ENCODE results near the gene USB1. TPM values are rescaled to one million over a fixed set of nuclear protein-coding genes. Genes with fewer than 3 reads are reported as not detected.

Gene USB1
- 10 to 100 TPM; 37.3 to 38.5 TPM for total RNA-seq

- peaks cover 41% of the 10 kb centered on the region for H3K4me1 Mint-ChIP-seq
- intact Hi-C loops (cut with DNase I, micrococcal nuclease) = loop anchor here (1.0 to 5.0 kb wide), 19 partner anchors 16 to 1644 kb away; partner anchors contain the start of genes CCDC102A (in 1 of the 2), CFAP20 (in 1 of the 2), CIAPIN1 (in 1 of the 2) and COQ9 (in 1 of the 2)
- no peaks in the 10 kb centered on the region for H3K27me3 Mint-ChIP-seq
- H3K9me3 Mint-ChIP-seq (ENCODE audit: low read depth) = no peaks in the 10 kb centered on the region
- ChIA-PET CTCF (interaction anchor here (0.8 to 1.4 kb wide), 6 partner anchors 9 to 425 kb away, joined by 3 to 5 read pairs (median 4); partner anchors contain the start of genes CFAP20 and CNGB1), POLR2A (interaction anchor here (0.6 to 0.7 kb wide), 2 partner anchors 30 to 128 kb away, joined by 3 read pairs; partner anchors contain the start of genes CFAP20 and CNGB1)
- ATAC-seq = peak; percentile 79
- peak within 1 kb of the TSS; percentile 91 for H3K4me3 Mint-ChIP-seq
- peaks cover 15% of the 10 kb centered on the region for H3K36me3 Mint-ChIP-seq (ENCODE audit: low read depth)
- peak within 1 kb of the TSS; percentile 80 for H3K27ac Mint-ChIP-seq
- peak; percentile 89 for DNase-seq
Observed at GRCh38 chr16:58000706-58001676, at the start of gene USB1. USB1 (plus strand) TSS chr16:58001407; CDS start chr16:58001484, 77 bp downstream.

GRCh38 chr16:57952909-57953308, 48.3 kb upstream of the USB1 start:
- intact Hi-C loops (cut with DNase I, micrococcal nuclease) = no loop called here

GRCh38 chr16:57953857-57954256, 47.4 kb upstream of the USB1 start:
- CTCF ChIA-PET = no interaction called here
- DNase-seq = no peak
- H3K4me3 Mint-ChIP-seq = no peak overlapping the region

More at GRCh38 chr16:57952909-57953308, 48.3 kb upstream of the USB1 start:
- POLR2A ChIA-PET = no interaction called here
- Mint-ChIP-seq H3K4me3 (no peak overlapping the region), H3K36me3 (ENCODE audit: low read depth) (no peaks in the 10 kb centered on the region), H3K27me3 (no peaks in the 10 kb centered on the region), H3K4me1 (no peaks in the 10 kb centered on the region), H3K27ac (no peak overlapping the region), H3K9me3 (ENCODE audit: low read depth) (no peaks in the 10 kb centered on the region)
- CTCF ChIA-PET = interaction anchor here (0.6 kb wide), 2 partner anchors 30 to 123 kb away, joined by 3 read pairs; no protein-coding TSS in a partner anchor
- ATAC-seq (no peak), DNase-seq (no peak)

GRCh38 chr16:57955572-57956188, 45.5 kb upstream of the USB1 start:
- ChIA-PET CTCF (interaction anchor here (1.1 kb wide), 1 partner anchor 10 kb away, joined by 3 read pairs; no protein-coding TSS in a partner anchor), POLR2A (no interaction called here)
- no peaks in the 10 kb centered on the region for H3K4me1 Mint-ChIP-seq
- no peak overlapping the region for H3K4me3 Mint-ChIP-seq
- H3K9me3 Mint-ChIP-seq (ENCODE audit: low read depth) = no peaks in the 10 kb centered on the region
- no peak for ATAC-seq
- H3K27ac Mint-ChIP-seq = no peak overlapping the region
- H3K36me3 Mint-ChIP-seq (ENCODE audit: low read depth) = no peaks in the 10 kb centered on the region
- H3K27me3 Mint-ChIP-seq = no peaks in the 10 kb centered on the region
- intact Hi-C loops (cut with DNase I, micrococcal nuclease) = no loop called here
- DNase-seq = no peak

More at GRCh38 chr16:57953857-57954256, 47.4 kb upstream of the USB1 start:
- H3K27ac Mint-ChIP-seq = no peak overlapping the region
- POLR2A ChIA-PET = no interaction called here
- no peaks in the 10 kb centered on the region for H3K36me3 Mint-ChIP-seq (ENCODE audit: low read depth)
- H3K27me3 Mint-ChIP-seq = no peaks in the 10 kb centered on the region
- H3K9me3 Mint-ChIP-seq (ENCODE audit: low read depth) = no peaks in the 10 kb centered on the region
- H3K4me1 Mint-ChIP-seq = no peaks in the 10 kb centered on the region
- intact Hi-C loops (cut with DNase I, micrococcal nuclease) = no loop called here
- no peak for ATAC-seq

GRCh38 chr16:57956270-57956808, 44.9 kb upstream of the USB1 start:
- H3K4me1 Mint-ChIP-seq = no peaks in the 10 kb centered on the region
- no peaks in the 10 kb centered on the region for H3K36me3 Mint-ChIP-seq (ENCODE audit: low read depth)
- H3K27me3 Mint-ChIP-seq = no peaks in the 10 kb centered on the region
- ATAC-seq (no peak), DNase-seq (no peak)
- ChIA-PET POLR2A (no interaction called here), CTCF (interaction anchor here (1.1 kb wide), 1 partner anchor 11 kb away, joined by 3 read pairs; no protein-coding TSS in a partner anchor)
- H3K27ac Mint-ChIP-seq = no peak overlapping the region
- intact Hi-C loops (cut with DNase I, micrococcal nuclease) = no loop called here
- no peak overlapping the region for H3K4me3 Mint-ChIP-seq
- no peaks in the 10 kb centered on the region for H3K9me3 Mint-ChIP-seq (ENCODE audit: low read depth)

GRCh38 chr16:57956924-57957672, 44.1 kb upstream of the USB1 start:
- H3K36me3 Mint-ChIP-seq (ENCODE audit: low read depth) = no peaks in the 10 kb centered on the region
- ChIA-PET POLR2A (interaction anchor here (0.7 kb wide), 1 partner anchor 408 kb away, joined by 3 read pairs; no protein-coding TSS in a partner anchor), CTCF (interaction anchor here (1.1 kb wide), 1 partner anchor 12 kb away, joined by 3 read pairs; no protein-coding TSS in a partner anchor)
- no peaks in the 10 kb centered on the region for H3K4me1 Mint-ChIP-seq
- ATAC-seq (no peak), DNase-seq (no peak)
- intact Hi-C loops (cut with DNase I, micrococcal nuclease) = no loop called here
- no peak overlapping the region for H3K4me3 Mint-ChIP-seq
- H3K27me3 Mint-ChIP-seq = no peaks in the 10 kb centered on the region
- H3K9me3 Mint-ChIP-seq (ENCODE audit: low read depth) = no peaks in the 10 kb centered on the region
- H3K27ac Mint-ChIP-seq = no peak overlapping the region

- ATAC-seq (no peak), DNase-seq (no peak)
- Mint-ChIP-seq H3K27ac (no peak overlapping the region), H3K4me3 (no peak overlapping the region), H3K36me3 (ENCODE audit: low read depth) (no peaks in the 10 kb centered on the region), H3K9me3 (ENCODE audit: low read depth) (no peaks in the 10 kb centered on the region), H3K27me3 (no peaks in the 10 kb centered on the region), H3K4me1 (no peaks in the 10 kb centered on the region)
- intact Hi-C loops (cut with DNase I, micrococcal nuclease) = no loop called here
- ChIA-PET CTCF (no interaction called here), POLR2A (interaction anchor here (0.7 kb wide), 1 partner anchor 407 kb away, joined by 3 read pairs; no protein-coding TSS in a partner anchor)
Observed at GRCh38 chr16:57957673-57958392, 43.4 kb upstream of the USB1 start.

- no peak overlapping the region for H3K4me3 Mint-ChIP-seq
- no peak for ATAC-seq
- H3K27ac Mint-ChIP-seq = no peak overlapping the region
- no peak for DNase-seq
- ChIA-PET POLR2A (no interaction called here), CTCF (no interaction called here)
- intact Hi-C loops (cut with DNase I, micrococcal nuclease) = no loop called here
- no peaks in the 10 kb centered on the region for H3K4me1 Mint-ChIP-seq
- no peaks in the 10 kb centered on the region for H3K27me3 Mint-ChIP-seq
- H3K36me3 Mint-ChIP-seq (ENCODE audit: low read depth) = no peaks in the 10 kb centered on the region
- H3K9me3 Mint-ChIP-seq (ENCODE audit: low read depth) = no peaks in the 10 kb centered on the region
Observed at GRCh38 chr16:57958544-57958943, 42.7 kb upstream of the USB1 start.

- ATAC-seq = no peak
- Mint-ChIP-seq H3K27ac (no peak overlapping the region), H3K4me1 (no peaks in the 10 kb centered on the region), H3K4me3 (no peak overlapping the region), H3K36me3 (ENCODE audit: low read depth) (no peaks in the 10 kb centered on the region), H3K9me3 (ENCODE audit: low read depth) (no peaks in the 10 kb centered on the region), H3K27me3 (no peaks in the 10 kb centered on the region)
- intact Hi-C loops (cut with DNase I, micrococcal nuclease) = no loop called here
- ChIA-PET CTCF (no interaction called here), POLR2A (no interaction called here)
- DNase-seq = no peak
Observed at GRCh38 chr16:57959121-57959520, 42.1 kb upstream of the USB1 start.

GRCh38 chr16:57959804-57960203, 41.4 kb upstream of the USB1 start:
- POLR2A ChIA-PET = no interaction called here
- H3K27me3 Mint-ChIP-seq = no peaks in the 10 kb centered on the region
- no peak for ATAC-seq
- H3K4me3 Mint-ChIP-seq = no peak overlapping the region
- H3K36me3 Mint-ChIP-seq (ENCODE audit: low read depth) = no peaks in the 10 kb centered on the region
- intact Hi-C loops (cut with DNase I, micrococcal nuclease) = no loop called here
- H3K4me1 Mint-ChIP-seq = no peaks in the 10 kb centered on the region
- CTCF ChIA-PET = interaction anchor here (0.8 kb wide), 1 partner anchor 905 kb away, joined by 3 read pairs; no protein-coding TSS in a partner anchor
- no peaks in the 10 kb centered on the region for H3K9me3 Mint-ChIP-seq (ENCODE audit: low read depth)
- no peak for DNase-seq
- H3K27ac Mint-ChIP-seq = no peak overlapping the region
